NCI-H345 treated with DMSO at 0.1 percent for 48 hours (cell line): Measurements from ENCODE around the gene CHID1.

Experiments
- DNase-seq: peaks from one replicate; lab custom pipeline; 2025; ENCODE audit not compliant: unreplicated experiment; lab: John Stamatoyannopoulos, UW

The CHID1 gene

DNA sequence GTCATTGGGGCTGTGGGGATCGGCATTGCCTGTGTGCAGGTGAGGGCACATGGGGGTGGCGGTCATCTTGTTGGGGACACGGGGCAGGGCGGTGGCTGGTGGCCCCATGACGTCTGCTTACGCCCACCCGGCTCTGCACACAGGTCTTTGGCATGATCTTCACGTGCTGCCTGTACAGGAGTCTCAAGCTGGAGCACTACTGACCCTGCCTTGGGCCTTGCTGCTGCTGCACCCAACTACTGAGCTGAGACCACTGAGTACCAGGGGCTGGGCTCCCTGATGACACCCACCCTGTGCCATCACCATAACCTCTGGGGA, 72.7 kb downstream of the CHID1 start:
- no peak for DNase-seq

DNA sequence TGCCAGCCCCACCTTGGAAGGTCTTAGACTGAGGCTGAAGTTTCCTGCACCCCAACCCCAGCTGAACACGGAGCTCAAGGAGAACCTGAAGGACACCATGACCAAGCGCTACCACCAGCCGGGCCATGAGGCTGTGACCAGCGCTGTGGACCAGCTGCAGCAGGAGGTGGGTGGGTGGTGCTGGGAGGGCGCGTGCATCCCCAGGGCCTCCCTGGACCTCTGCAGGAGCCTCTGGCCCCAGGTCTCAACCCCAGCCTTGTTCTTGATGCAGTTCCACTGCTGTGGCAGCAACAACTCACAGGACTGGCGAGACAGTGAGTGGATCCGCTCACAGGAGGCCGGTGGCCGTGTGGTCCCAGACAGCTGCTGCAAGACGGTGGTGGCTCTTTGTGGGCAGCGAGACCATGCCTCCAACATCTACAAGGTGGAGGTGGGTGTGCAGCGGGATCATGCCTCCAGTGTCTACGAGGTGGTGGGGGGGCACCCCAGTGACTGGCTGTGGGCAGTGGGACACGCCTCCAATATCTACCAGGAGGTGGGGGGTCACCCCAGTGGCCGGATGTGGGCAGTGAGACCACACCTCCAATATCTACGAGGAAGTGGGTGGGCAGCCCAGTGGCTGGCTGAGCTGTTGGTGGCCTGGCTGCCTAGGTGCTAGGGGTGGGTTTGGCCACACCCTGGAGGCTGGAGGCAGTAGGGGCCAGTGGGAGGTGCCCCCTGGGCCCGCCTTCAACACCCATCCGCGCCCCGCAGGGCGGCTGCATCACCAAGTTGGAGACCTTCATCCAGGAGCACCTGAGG, 73.2 kb downstream of the CHID1 start:
- no peak for DNase-seq

DNA sequence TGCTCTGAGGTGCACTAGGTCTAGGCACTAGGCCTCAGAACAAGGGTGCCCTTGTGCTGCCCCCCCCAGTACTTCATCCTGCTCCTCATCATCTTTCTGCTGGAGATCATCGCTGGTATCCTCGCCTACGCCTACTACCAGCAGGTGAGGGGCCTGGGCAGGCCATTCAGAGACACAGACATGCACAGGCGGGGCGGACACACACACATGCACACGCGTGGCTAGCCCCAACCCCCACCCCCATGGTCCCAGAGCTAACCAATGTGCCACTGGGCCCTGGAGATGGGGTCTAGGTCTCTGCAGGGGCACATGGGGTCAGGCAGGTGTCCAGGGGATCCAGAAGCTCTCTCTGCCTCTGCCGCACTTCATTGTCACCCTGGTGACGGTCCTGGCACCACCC, 73.9 kb downstream of the CHID1 start:
- DNase-seq: no peak

DNA sequence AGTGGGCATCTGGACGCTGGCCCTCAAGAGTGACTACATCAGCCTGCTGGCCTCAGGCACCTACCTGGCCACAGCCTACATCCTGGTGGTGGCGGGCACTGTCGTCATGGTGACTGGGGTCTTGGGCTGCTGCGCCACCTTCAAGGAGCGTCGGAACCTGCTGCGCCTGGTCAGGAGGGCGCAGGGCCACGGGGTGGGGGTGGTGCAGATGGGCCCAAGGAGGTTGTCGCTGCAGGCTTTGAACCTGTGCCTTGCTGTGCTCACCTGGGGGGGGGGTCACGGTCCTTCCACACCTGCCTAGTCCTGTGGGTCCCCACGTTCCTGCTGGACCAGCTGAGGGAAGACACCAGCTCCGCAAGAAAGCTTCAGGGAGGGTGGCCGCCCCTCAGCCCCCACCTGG, 74.3 kb downstream of the CHID1 start:
- DNase-seq: no peak

DNA sequence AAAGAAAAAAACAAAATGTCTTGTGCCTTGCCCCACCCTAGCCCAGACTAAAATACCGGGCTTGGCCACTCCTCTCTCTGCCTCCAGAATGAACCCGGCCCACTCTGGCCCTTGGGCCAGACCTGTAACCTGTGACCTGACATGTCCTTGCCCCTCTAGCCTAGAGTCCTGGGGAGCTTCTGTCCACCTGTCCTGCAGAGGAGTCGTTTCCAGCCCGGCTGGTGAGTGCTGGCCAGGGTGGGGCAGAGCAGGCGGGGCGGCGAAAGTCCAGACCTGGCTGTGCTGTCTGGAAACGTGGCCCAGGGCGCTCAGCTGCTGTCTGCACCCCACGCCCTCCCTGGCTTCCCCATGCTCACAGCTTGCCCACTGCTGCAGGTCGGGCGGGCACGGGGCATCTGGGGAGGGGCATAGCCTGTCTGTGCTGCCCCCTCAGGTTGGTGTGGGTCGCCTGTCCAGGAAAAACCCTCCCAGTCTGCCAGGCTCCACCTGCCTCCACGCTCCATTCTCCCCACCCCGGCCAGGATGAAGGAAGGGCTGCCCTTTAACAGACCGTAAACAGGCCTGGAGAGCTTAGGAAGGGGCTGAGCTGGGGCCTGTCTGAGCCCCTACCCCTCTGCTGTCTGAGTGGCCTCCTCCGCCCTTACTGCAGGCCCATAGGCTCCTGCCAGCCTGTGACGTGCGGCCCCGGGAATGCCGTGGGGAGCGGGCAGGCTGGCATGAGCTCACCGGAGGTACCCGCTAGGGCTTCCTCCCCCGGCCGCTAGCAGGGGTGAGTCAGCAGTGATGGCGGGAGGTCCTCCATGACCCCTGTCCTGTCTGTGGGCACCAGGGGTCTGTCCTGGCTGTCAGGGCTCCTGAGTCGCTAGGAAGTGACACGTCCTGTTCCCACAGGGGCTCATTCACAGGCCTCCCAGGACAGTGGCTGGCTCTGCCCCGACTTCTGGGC, 76.0 kb downstream of the CHID1 start:
- DNase-seq: no peak

DNA sequence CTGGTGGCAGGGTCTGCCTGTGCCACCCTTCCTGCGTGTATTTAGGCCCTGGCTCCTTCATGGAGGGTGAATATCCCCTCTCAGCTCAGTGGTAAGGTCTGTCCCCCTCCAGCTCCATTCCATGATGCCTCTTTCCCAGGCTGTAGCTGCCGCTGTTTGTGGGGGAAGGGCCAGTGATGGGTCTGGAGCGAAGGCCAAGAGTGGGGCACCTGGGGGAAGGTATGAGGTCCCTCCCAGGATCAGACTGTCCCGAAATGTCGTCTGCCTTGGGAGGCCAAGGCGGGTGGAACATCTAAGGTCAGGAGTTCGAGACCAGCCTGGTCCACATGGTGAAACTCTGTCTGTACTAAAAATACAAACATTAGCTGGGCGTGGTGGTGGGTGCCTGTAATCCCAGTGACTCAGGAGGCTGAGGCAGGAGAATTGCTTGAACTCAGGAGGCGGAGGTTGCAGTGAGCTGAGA, 76.7 kb downstream of the CHID1 start:
- DNase-seq: no peak

DNA sequence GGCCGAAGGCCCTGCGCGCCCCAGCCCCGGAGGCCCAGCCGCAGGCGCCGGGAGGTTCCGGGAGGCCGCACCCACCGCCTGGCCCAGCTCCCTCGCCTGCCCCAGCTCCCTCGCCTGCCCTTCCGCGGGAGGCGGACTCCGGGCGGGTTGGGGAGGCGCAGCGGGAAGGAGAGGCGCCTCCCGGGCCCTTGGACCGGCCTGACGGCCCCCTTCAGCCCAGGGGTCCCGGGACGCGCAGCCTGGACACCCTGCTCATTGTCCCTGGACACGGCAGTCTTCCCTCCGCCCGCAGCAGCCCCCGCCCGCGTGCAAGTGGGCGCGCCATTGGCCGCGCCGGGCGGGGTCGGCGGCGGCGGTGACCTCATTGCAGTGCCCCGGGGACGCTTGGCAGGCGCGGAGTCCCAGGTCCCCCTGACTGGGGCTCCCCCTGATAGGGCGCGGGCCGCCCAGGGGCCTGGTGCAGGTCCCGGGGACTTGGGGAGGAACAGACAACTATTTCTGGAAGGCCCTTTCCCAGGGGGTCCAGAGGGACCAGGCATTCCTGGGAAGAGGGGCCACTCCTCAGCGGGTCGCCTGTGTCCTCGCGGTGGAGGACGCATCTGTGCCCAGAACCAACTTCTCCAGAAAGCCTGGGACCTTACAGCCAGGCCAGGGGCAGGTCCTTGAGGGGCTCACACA, 77.4 kb downstream of the CHID1 start:
- DNase-seq: no peak

DNA sequence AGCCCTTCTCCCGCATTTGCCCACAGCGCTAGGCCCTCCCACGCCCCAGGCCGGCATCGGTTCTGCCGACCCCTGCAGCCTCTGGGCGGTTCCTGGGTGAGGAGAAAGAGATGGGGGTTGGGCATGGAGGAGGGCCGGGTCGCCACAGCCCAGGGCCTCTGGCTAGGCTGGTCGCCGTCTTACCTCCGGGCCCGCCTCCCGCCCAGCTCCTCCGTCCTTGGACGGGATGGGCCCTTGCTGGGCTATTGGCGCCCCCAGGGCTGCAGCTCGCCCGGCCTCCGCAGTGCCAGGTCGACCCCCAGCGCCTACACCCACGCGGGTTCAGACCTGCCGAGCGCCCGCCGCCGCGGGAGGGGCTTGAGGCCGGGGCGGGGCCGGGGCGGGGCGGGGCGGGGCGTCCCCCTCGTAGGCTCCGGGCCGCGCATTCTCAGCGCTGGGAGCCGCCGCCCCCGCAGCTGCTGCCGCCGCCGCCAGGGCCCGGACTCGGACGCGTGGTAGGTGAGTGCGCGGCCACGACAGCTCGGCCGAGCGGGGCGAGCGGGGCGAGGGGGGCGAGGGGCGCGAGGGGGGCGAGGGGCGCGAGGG, 78.0 kb downstream of the CHID1 start, which contains the start of gene CD151:
Gene CD151, plus strand, starts transcription at position 424 of the 585 bp plus-strand sequence. CDS start 3,118 bp downstream, outside the sequence.
- peak; percentile 31 for DNase-seq

DNA sequence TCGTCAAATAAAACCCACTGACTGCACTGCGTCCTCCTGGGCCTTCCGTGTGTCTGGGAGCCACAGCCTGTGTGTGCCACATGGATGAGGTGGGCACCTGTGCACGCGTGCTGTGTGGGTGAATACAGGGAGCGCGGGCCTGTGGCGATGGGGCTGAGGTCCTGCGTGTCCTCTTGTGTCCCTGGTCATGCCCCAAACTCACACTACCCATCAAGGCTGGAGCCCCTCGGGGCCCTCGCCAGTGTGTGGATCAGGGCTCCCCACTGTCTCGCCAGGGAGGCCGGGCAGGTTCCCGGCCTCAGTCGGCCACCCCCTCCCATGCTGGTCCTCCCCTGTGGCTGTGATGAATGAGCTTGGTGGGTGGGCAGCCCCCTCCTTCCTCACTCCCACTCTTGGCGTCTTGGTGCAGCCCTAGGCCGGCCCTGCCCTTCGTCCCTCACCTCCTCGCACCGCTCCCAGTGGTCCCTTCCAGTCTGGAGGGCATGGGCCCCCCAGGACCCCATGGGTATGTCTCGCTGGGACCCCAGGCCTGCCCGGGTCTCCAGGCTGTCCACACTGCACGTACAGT, 78.6 kb downstream of the CHID1 start:
- no peak for DNase-seq

DNA sequence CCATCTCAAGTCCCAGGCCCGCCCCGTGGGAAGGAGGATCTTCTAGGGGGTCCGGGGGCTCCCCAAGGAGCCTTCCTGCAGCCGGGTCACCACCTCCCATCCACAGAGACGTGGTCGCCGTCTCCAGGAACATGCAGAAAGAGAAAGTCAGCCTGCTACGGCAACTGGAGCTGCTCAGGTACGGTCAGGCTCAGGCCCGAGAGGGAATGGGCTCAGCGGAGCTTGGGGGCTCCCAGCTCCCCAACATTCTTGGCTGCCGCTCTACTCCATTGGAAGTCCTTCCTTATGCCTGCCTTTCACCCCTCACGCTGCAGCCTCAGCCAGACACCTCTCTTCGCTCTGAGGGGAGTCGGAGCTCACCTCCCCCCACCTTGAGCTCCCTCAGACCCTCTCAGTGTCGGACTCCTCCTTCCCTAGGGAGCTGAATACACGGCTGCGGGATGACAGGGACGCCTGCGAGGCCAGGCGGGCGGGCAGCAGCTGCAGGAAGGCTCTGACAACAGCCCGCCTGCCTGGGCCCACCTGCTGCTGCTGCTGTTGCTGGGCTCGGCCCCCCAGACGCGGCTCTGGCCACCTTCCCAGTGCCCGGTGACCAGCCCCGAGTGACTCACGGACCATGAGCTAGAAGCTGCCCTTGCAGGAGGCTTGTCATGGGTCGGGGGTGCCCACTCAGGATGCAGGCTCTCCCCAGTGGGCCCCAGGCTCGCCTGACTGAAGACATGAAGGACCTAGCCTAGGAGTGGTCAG, 79.3 kb downstream of the CHID1 start:
- DNase-seq: no peak

DNA sequence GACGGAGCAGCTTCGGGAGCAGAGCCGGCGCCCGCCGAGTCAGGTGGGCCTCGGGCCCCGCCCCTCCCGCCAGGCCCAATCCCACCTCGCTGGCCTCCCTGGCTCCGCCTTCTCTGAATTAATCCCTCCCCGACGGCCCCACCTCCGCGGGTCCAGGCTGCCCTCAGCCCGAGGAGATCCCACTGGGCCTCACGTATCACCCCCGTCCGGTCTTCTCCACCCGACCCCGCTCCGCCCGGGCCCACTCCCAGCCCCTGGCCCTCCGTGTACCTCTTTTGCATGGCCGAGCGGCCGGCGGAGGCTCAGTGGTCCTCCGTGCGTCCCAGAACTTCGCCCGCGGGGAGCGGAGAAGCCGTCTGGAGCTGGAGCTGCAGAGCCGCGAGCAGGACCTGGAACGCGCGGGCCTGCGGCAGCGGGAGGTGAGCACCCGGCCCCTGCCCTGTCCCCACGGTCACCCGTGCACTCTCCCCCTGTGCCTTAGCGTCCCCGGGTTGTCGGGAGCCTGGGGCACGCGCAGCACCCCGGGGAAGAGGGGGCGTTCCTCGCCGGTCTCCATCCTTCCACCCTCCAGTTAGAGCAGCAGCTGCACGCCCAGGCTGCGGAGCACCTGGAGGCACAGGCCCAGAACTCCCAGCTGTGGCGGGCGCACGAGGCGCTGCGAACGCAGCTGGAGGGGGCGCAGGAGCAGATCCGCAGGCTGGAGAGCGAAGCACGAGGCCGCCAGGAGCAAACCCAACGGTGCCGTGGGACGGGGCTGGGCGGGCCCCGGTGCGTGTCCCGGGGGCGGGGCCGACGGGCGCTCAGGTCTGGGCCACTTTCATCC, 80.1 kb downstream of the CHID1 start:
- peak; percentile 78 for DNase-seq

DNA sequence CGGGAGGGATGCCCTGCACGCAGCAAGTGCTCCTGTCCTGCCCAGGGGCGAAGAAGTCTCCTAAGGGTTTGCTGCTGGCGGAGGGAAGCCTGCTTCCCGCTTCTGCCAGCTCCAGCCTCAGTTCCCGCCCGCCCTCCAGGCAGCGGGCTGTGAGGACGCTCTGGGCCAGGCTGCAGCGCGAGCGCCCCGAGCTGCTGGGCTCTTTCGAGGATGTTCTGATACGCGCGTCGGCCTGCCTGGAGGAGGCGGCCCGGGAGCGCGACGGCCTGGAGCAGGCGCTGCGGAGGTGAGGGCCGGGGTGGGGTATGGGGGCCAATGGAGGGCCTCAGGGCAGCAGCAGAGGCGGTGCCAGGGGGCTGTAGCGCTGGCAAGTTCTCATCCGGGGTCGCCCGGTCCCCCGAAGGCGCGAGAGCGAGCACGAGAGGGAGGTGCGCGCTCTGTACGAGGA, 80.7 kb downstream of the CHID1 start:
- no peak for DNase-seq

DNA sequence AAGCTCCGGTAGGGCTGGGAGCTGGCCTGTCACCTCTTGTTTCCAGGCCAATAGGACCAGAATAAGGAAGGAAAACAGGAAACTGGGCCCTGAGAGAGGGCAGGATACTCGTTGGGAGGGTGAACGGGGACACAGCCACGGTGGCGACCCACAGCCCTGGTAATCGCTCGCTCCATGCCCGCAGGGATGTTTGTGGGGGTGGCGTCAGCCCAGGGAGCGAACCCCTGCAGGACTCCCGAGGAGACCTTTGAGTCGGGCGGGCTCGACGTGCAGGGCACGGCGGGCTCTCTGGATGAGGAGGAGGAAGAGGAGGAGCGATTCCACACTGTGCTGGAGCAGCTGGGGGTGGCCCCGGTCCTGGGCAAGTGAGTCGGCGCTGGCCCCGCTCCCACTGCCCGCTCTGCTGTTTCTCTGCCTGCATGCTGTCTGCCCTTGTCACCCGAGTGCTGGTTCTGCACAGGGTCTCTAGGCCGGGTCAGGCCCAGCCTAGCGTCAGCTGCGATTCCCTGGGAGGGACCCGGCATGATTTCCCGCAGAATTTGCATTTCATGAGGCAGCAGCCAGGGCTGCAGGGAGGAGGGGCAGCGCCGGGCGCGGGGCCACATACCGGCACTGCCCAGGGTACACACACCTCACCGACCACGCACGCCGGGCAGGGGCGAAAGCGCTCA, 81.3 kb downstream of the CHID1 start:
- DNase-seq: no peak

DNA sequence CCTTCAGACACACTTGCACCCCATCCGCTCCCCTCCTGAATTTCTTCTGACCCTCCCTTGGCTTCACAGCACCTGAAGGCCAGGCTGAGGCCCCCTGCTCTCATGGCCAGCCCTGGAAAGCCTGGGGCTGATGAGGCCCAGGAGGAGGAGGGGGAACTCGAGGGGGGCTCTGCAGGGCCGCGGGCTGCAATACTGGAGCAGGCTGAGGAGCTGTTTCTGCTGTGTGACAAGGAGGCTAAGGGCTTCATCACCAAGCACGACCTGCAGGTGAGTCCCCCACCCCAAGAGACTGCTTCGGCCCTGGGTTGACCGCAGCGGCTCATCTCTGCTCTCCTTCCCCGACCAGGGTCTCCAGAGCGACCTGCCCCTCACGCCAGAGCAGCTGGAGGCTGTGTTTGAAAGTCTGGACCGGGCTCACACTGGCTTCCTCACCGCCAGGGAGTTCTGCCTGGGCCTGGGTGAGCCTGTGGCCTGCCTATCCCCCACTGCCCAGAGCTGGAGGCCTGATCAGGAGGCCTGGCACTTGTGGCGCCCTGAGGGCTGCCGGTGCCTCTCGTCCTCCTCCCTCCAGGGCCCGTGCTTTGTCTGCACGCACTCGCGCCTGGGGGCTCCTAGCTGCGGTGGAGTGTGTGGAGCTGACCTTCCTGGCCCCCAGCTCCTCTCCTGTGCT, 82.0 kb downstream of the CHID1 start:
- DNase-seq: no peak

DNA sequence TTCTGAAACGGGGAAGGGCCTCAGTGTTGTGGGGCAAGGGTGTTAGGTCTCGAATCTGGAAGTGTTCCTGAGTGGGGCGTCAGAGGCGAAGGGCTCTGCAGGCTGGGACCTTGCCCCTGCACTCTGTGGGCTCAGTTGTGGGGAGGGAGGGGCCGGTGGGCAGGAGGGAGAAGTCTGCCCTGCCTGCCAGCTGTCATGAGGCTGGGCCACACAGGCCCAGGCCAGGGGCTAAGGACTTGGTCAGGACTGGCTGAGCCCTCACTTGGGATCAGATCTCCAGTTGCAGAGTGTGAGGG, 82.8 kb downstream of the CHID1 start, which contains the start of gene CRACR2B:
Gene CRACR2B, plus strand, starts transcription at position 23 of the 296 bp plus-strand sequence. CDS start 689 bp downstream, outside the sequence.
- no peak for DNase-seq

DNA sequence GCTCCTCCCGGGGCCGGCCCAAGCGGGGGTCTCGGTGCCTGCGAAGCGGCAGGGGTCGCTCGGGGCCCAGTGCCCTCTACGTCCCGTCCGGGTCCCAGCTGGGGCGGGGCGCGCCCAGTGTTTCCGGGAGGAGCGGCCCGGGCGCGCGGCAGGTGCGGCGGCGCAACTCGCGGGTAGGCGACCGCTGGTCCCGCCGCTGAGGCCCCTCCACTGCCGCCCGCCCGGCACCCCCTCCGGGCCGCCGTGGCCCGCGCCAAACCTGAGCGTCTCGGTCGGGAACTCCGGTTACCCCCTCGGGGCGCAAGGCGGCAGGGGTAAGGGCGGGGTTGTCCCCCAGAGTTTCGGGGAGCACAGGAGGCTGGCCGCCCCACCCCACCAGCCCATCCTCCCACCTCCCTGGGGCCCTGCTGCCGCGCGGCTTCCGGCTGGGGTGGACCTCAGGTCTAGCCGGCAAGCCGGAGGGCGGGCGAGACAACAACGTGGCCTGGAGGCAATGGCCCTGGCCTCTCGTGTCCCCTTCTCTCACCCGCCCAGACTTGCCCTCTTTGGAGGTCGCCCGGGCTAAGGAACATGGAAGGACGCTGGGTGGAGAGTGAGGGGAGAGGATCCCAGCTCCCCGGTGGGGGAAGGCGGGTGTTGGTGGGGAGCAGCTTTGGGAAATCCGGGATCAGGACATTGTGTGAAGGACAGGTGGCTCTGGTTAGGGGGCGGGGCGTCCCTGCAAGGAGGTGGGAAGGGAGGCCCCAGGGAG, 83.3 kb downstream of the CHID1 start:
- DNase-seq: no peak

DNA sequence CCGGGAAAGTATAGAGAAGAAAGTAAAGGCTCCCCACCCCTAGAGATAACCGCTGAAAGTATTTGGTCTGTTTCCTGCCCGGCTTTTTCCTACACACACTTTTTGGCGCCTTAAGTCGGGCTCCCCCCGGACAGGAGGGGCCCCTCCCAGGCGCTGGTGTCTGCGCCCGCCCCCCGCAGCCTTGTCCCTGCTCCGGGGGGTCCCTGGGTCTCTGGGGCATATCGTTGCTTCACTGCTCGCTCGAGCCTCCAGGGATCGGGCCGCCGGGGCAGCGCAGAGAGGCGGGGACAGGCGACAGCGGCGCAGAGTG, 83.8 kb downstream of the CHID1 start:
- DNase-seq: no peak

DNA sequence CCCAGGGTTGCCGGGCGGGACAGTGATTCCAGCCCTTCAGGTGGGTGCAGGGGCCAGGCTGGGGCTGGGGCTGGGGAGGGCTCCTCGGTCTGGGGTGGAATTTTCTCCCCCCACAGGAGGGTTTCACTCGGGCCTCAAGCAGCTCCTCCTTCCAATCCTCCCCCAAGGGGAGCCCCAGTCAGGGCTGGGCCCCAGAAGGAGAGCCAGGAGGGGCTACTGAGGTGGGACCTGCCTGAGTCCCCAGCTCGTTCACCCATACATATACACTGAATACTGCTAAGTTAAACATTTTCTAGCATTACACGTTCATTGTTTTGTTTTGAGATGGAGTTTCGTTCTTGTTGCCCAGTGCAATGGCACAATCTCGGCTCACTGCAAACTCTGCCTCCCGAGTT, 84.4 kb downstream of the CHID1 start:
- DNase-seq: no peak
